ENCODE results near the gene ARAF. TPM values are rescaled to one million over a fixed set of nuclear protein-coding genes. Genes with fewer than 3 reads are reported as not detected.

The ARAF gene
- total and polyA plus RNA-seq, 2 donors (not counting 3 experiments of a cell fraction or from before 2014, with no cell fraction given) = 62.7 to 69.5 TPM

DNA sequence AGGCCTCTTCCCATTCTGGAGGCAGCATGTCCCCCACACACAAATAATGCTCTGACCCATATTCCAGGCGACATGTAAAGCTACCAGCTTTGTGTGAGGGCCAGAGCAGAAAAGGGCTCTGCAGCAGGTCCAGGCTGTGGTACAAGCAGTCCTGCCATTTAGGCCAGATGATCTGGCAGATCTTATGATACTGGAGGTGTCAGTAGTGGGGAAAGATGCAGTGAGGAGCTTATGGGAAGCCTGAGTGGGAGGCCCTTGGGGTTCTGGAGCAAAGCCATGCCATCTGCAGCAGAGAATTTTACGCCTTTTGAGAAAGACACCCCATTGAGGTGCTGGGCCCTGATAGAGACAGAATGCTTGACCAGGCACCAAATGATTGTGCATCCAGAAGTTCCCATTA, 50.9 kb downstream of the ARAF start:
- Histone ChIP-seq H2AFZ (ENCODE audit: low read depth, low read length) (no peak overlapping the region), H3K9me3 (replicated peaks; ENCODE audit: control insufficient read depth, insufficient read depth, low read length) (no peaks in the 10 kb centered on the region), H3K4me2 (ENCODE audit: insufficient read depth, low read length) (no peak overlapping the region), H3K9ac (replicated peaks; ENCODE audit: extremely low read depth, insufficient read depth, low read length) (no peak overlapping the region), H3K9me1 (replicated peaks; ENCODE audit: control insufficient read depth, extremely low read depth, insufficient read depth, low read length) (no peaks in the 10 kb centered on the region), H3K4me3 (replicated peaks in 1 of 3; ENCODE audit: insufficient read depth in 1 of 3, low read depth in 1 of 3, low read length in 3 of 3) (no peak overlapping the region), H3K27me3 (ENCODE audit: control insufficient read depth in 2 of 2, insufficient read depth in 2 of 2, low read length in 2 of 2) (no peaks in the 10 kb centered on the region), H3K36me3 (ENCODE audit: control insufficient read depth in 2 of 2, extremely low read depth in 1 of 2, insufficient read depth in 2 of 2, low read length in 2 of 2) (no peaks in the 10 kb centered on the region), H3K79me2 (ENCODE audit: control insufficient read depth, insufficient read depth, low read length) (no peaks in the 10 kb centered on the region), H4K20me1 (replicated peaks; ENCODE audit: control insufficient read depth, extremely low read depth, insufficient read depth, low read length) (no peaks in the 10 kb centered on the region), H3K27ac (ENCODE audit: insufficient read depth, low read depth, low read length) (no peak overlapping the region), H3K4me1 (ENCODE audit: control insufficient read depth, extremely low read depth, insufficient read depth, low read length) (no peaks in the 10 kb centered on the region)
- TF ChIP-seq POLR2A (IDR thresholded peaks at IDR 0.05; ENCODE audit: low read depth, low read length) = no peak
- TF ChIP-seq, protein P1, sequence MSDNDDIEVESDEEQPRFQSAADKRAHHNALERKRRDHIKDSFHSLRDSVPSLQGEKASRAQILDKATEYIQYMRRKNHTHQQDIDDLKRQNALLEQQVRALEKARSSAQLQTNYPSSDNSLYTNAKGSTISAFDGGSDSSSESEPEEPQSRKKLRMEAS (IDR thresholded peaks at IDR 0.05; ENCODE audit: insufficient read depth, insufficient read length) = no peak
- no peak for TF ChIP-seq FOS (IDR thresholded peaks at IDR 0.05; ENCODE audit: borderline replicate concordance, insufficient read depth, low read length)
- TF ChIP-seq, protein P2, sequence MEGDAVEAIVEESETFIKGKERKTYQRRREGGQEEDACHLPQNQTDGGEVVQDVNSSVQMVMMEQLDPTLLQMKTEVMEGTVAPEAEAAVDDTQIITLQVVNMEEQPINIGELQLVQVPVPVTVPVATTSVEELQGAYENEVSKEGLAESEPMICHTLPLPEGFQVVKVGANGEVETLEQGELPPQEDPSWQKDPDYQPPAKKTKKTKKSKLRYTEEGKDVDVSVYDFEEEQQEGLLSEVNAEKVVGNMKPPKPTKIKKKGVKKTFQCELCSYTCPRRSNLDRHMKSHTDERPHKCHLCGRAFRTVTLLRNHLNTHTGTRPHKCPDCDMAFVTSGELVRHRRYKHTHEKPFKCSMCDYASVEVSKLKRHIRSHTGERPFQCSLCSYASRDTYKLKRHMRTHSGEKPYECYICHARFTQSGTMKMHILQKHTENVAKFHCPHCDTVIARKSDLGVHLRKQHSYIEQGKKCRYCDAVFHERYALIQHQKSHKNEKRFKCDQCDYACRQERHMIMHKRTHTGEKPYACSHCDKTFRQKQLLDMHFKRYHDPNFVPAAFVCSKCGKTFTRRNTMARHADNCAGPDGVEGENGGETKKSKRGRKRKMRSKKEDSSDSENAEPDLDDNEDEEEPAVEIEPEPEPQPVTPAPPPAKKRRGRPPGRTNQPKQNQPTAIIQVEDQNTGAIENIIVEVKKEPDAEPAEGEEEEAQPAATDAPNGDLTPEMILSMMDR (IDR thresholded peaks at IDR 0.05; ENCODE audit: extremely low read depth in 1 of 2, insufficient read depth in 1 of 2, low read depth in 1 of 2, low read length in 2 of 2) = no peak
- no peak for TF ChIP-seq GATA2 (IDR thresholded peaks at IDR 0.05; ENCODE audit: insufficient read depth, insufficient read length, low read depth, low read length)
- TF ChIP-seq EZH2 (IDR thresholded peaks at IDR 0.05; ENCODE audit: borderline replicate concordance, low read depth, low read length, severe bottlenecking) = no peak
- POLR2A ChIA-PET = no interaction called here
- FAIRE-seq (no peak), DNase-seq (ENCODE audit: low read depth, low spot score) (no peak)
- dilution Hi-C loops (cut with MboI; ENCODE audit: extremely low pct_ligation_motif_present, low sequenced_read_pairs) (no loop called here), intact Hi-C loops (cut with micrococcal nuclease) (no loop called here)
- no TSS peak for BruUV-seq (replicated peaks)
- CTCF ChIA-PET = no interaction called here

DNA sequence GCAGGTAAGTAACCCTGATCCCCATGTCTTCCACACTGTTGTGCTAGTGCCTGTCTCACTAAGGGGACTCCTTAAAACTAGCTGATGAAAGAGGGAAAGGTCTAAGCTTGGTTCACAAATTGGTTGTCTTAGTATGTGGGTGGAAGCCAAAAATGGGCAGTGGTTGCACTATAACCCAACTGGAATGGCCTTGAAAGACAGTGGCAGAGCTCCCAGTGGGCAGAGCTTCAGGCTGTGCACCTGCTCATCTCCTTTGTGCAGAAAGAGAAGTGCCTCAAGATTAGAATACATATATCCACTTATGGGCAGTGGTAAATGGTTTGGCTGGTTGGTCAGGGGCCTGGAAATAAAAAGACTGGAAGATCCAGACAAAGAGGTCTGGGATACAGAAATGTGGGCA, 51.4 kb downstream of the ARAF start:
- CTCF ChIA-PET = no interaction called here
- Histone ChIP-seq H3K4me2 (ENCODE audit: insufficient read depth, low read length) (no peak overlapping the region), H3K27me3 (ENCODE audit: control insufficient read depth in 2 of 2, insufficient read depth in 2 of 2, low read length in 2 of 2) (peaks cover 0 to under 1% of the 10 kb centered on the region in 2 experiments), H4K20me1 (replicated peaks; ENCODE audit: control insufficient read depth, extremely low read depth, insufficient read depth, low read length) (no peaks in the 10 kb centered on the region), H3K36me3 (ENCODE audit: control insufficient read depth in 2 of 2, extremely low read depth in 1 of 2, insufficient read depth in 2 of 2, low read length in 2 of 2) (no peaks in the 10 kb centered on the region), H3K79me2 (ENCODE audit: control insufficient read depth, insufficient read depth, low read length) (no peaks in the 10 kb centered on the region), H3K9me1 (replicated peaks; ENCODE audit: control insufficient read depth, extremely low read depth, insufficient read depth, low read length) (no peaks in the 10 kb centered on the region), H3K9me3 (replicated peaks; ENCODE audit: control insufficient read depth, insufficient read depth, low read length) (no peaks in the 10 kb centered on the region), H3K27ac (ENCODE audit: insufficient read depth, low read depth, low read length) (no peak overlapping the region), H2AFZ (ENCODE audit: low read depth, low read length) (no peak overlapping the region), H3K4me3 (replicated peaks in 1 of 3; ENCODE audit: insufficient read depth in 1 of 3, low read depth in 1 of 3, low read length in 3 of 3) (no peak overlapping the region), H3K4me1 (ENCODE audit: control insufficient read depth, extremely low read depth, insufficient read depth, low read length) (no peaks in the 10 kb centered on the region), H3K9ac (replicated peaks; ENCODE audit: extremely low read depth, insufficient read depth, low read length) (no peak overlapping the region)
- dilution Hi-C loops (cut with MboI; ENCODE audit: extremely low pct_ligation_motif_present, low sequenced_read_pairs) (no loop called here), intact Hi-C loops (cut with micrococcal nuclease) (no loop called here)
- POLR2A ChIA-PET = no interaction called here
- TF ChIP-seq FOS (IDR thresholded peaks at IDR 0.05; ENCODE audit: borderline replicate concordance, insufficient read depth, low read length) = no peak
- no peak for TF ChIP-seq GATA2 (IDR thresholded peaks at IDR 0.05; ENCODE audit: insufficient read depth, insufficient read length, low read depth, low read length)
- TF ChIP-seq POLR2AphosphoS5 (IDR thresholded peaks at IDR 0.05; ENCODE audit: insufficient read depth, low read depth, low read length) = no peak
- FAIRE-seq (no peak), DNase-seq (ENCODE audit: low read depth, low spot score) (no peak)
- BruUV-seq (replicated peaks) = no TSS peak

Measured in endothelial cell of umbilical vein (primary cell).